ENCODE data around the gene MBTPS1.

Gene MBTPS1

GRCh38 chr16:84031556-84031955 is 85.2 kb downstream of the MBTPS1 start:
- no peak for TF ChIP-seq CTCF (conservative IDR thresholded peaks at IDR 0.05; ENCODE audit: low read length)
- H3K4me3 ChIP-seq (ENCODE audit: low read length), result no peak overlapping the region
- DNase-seq (ENCODE audit: low read depth), result no peak

- TF ChIP-seq CTCF (conservative IDR thresholded peaks at IDR 0.05; ENCODE audit: low read length), result no peak
- H3K4me3 ChIP-seq (ENCODE audit: low read length), result no peak overlapping the region
- DNase-seq (ENCODE audit: low read depth), result no peak
Measured at GRCh38 chr16:84029297-84030047, 87.3 kb downstream of the MBTPS1 start.

- no peak for TF ChIP-seq CTCF (conservative IDR thresholded peaks at IDR 0.05; ENCODE audit: low read length)
- DNase-seq (ENCODE audit: low read depth), result no peak
- no peak overlapping the region for H3K4me3 ChIP-seq (ENCODE audit: low read length)
Measured at GRCh38 chr16:84027625-84028024, 89.1 kb downstream of the MBTPS1 start.

- TF ChIP-seq CTCF (conservative IDR thresholded peaks at IDR 0.05; ENCODE audit: low read length), result no peak
- no peak for DNase-seq (ENCODE audit: low read depth)
- H3K4me3 ChIP-seq (ENCODE audit: low read length), result no peak overlapping the region
Measured at GRCh38 chr16:84026606-84027005, 90.1 kb downstream of the MBTPS1 start.

GRCh38 chr16:84024854-84025253 is 91.9 kb downstream of the MBTPS1 start:
- H3K4me3 ChIP-seq (ENCODE audit: low read length), result no peak overlapping the region
- peak; percentile 39 for DNase-seq (ENCODE audit: low read depth)
- no peak for TF ChIP-seq CTCF (conservative IDR thresholded peaks at IDR 0.05; ENCODE audit: low read length)

- no peak overlapping the region for H3K4me3 ChIP-seq (ENCODE audit: low read length)
- TF ChIP-seq CTCF (conservative IDR thresholded peaks at IDR 0.05; ENCODE audit: low read length), result no peak
- no peak for DNase-seq (ENCODE audit: low read depth)
Measured at GRCh38 chr16:84022644-84023043, 94.1 kb downstream of the MBTPS1 start.

GRCh38 chr16:84021488-84021887 is 95.3 kb downstream of the MBTPS1 start:
- no peak for TF ChIP-seq CTCF (conservative IDR thresholded peaks at IDR 0.05; ENCODE audit: low read length)
- DNase-seq (ENCODE audit: low read depth), result no peak
- no peak overlapping the region for H3K4me3 ChIP-seq (ENCODE audit: low read length)
